Gastroesophageal sphincter (tissue), 4 donors: Measurements from ENCODE around the gene FEZF2. TPM values are rescaled to one million over a fixed set of nuclear protein-coding genes. Genes with fewer than 3 reads are reported as not detected.

Source experiments
- ATAC-seq: fragments of 150-250 bp; one replicate; pipeline ENCODE4 v1.9.1; 2016; ENCODE audit warnings: mild to moderate bottlenecking, moderate library complexity
- H3K27ac ChIP-seq, 4 donors: fragments of 200-600 bp; sonication (generic) in 3 of 4; 1 replicate in 3 of 4; 2 replicates in 1 of 4; pipeline ENCODE4 v1.5.1; 2016 to 2019
- H3K27me3 ChIP-seq: fragments of 200-600 bp; sonication (generic); one replicate; pipeline ENCODE4 v1.5.1; 2019
- H3K36me3 ChIP-seq, 2 donors: fragments of 200-600 bp; sonication (generic); one replicate each; pipeline ENCODE4 v1.5.1; 2019; ENCODE audit warnings: control low read depth in 1 of 2
- H3K4me1 ChIP-seq, 3 donors: fragments of 200-600 bp; sonication (generic); 1 replicate in 2 of 3; 2 replicates in 1 of 3; pipeline ENCODE4 v1.5.1; 2016 to 2019; ENCODE audit warnings: control low read depth in 2 of 3
- H3K4me3 ChIP-seq, 2 donors: fragments of 200-600 bp; sonication (generic); one replicate each; pipeline ENCODE4 v1.5.1; 2019; ENCODE audit warnings: mild to moderate bottlenecking in 1 of 2, moderate library complexity in 1 of 2
- H3K9me3 ChIP-seq, 3 donors: fragments of 200-600 bp; sonication (generic); one replicate each; pipeline ENCODE4 v1.5.1; 2017 to 2019; ENCODE audit warnings: control low read depth in 2 of 3
- CTCF ChIP-seq, 4 experiments: fragments of 200-600 bp in 2 of 4; fragments of 450-650 bp in 2 of 4; sonication (generic) in 1 of 4; IDR thresholded peaks; one replicate each; pipeline ENCODE4 v1.5.1; 2017 to 2019; ENCODE audit warnings: antibody characterized with exemption in 4 of 4, mild to moderate bottlenecking in 2 of 4, moderate library complexity in 2 of 4
- EP300 ChIP-seq: sonication (generic); formaldehyde crosslinking; IDR thresholded peaks from one replicate; pipeline ENCODE4 v1.6.1; 2017; ENCODE audit warnings: antibody characterized with exemption, mild to moderate bottlenecking
- POLR2A ChIP-seq, 2 donors: fragments of 450-650 bp; IDR thresholded peaks; one replicate each; pipeline ENCODE4 v1.6.1; 2017; ENCODE audit warnings: antibody characterized with exemption in 2 of 2, mild to moderate bottlenecking in 2 of 2, moderate library complexity in 1 of 2
- POLR2AphosphoS5 ChIP-seq: sonication (generic); formaldehyde crosslinking; IDR thresholded peaks from one replicate; pipeline ENCODE4 v1.6.1; 2017; ENCODE audit warnings: antibody characterized with exemption
- WGBS, 2 donors: methylation state at CpG; one replicate each; pipeline ENCODE4 v1.1.5; 2018; ENCODE audit warnings: low coverage in 1 of 2; 5-methylcytosine and 5-hydroxymethylcytosine counted together
- total RNA-seq, 4 donors: library from RNA; depleted of rRNA; stranded (reverse); fragments of >200 nt; gene quantifications; one replicate each; pipeline ENCODE4 v1.1.0, GENCODE V29; 2016

Gene FEZF2
- total RNA-seq, 4 donors from 2014 or later = not detected

DNA sequence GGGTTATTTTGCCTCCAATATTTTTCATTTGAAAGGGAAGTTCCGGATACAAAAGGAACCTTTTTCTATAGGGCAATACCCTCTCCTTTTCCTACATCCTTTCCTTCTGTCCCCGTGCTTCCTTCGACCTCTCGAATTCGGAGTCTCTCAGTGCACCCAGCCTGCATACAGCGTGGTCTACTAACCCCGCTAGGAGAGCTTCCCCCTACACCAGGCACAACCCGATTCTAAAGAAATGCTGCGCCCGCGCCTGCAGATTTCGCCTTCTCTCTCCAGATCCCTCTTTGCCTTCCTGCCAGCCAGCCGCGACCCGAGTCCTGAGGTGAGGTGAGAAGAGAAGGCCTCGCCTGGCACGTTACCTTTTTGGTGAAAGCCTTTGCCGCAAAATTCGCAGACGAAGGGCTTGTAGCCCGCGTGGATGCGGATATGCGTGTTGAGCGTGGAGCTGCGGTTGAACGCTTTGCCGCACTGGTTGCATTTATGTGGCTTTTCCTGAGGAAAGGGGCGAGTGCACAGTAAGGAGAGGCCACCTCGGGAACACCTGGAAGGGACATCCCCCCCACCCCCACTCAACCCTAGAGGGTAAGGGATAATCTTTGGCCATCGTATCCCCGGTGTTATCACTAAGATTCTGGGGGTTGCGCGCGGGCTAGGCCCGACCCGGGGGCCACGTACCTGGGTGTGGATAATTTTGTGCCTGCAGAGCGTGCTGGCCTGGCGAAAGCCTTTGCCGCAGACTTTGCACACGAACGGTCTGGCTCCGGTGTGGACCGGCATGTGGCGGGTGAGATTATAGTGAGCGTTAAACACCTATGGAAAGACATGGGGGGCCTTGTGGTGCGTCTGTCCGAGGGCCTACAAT, 2.3 kb downstream of the FEZF2 start:
- peaks cover 100% of the 10 kb centered on the region for H3K27me3 ChIP-seq
- TF ChIP-seq CTCF (IDR thresholded peaks at IDR 0.05) = no peak
- TF ChIP-seq POLR2AphosphoS5 = no peak
- TF ChIP-seq EP300 = no peak
- no peak for TF ChIP-seq POLR2A (IDR thresholded peaks at IDR 0.05)
- no peak overlapping the region for H3K27ac ChIP-seq
- H3K4me1 ChIP-seq = peaks cover 0 to 69% (median 19%) of the 10 kb centered on the region in 3 donors
- no peak overlapping the region for H3K4me3 ChIP-seq
- 1 to 3% methylated on average over 7 to 12 of the region's 49 CpGs for WGBS, 2 donors
- peak; percentile 23 for ATAC-seq
- no peaks in the 10 kb centered on the region for H3K9me3 ChIP-seq
- no peaks in the 10 kb centered on the region for H3K36me3 ChIP-seq

- no peaks in the 10 kb centered on the region for H3K9me3 ChIP-seq
- no peak for ATAC-seq
- H3K36me3 ChIP-seq = no peaks in the 10 kb centered on the region
- peaks cover 100% of the 10 kb centered on the region for H3K27me3 ChIP-seq
- no peak overlapping the region for H3K27ac ChIP-seq
- TF ChIP-seq EP300 (no peak), POLR2A (IDR thresholded peaks at IDR 0.05) (no peak), CTCF (IDR thresholded peaks at IDR 0.05) (no peak), POLR2AphosphoS5 (no peak)
- 3 to 6% methylated on average over 14 to 35 of the region's 46 CpGs for WGBS, 2 donors
- H3K4me3 ChIP-seq = no peak overlapping the region
- peaks cover 0 to 69% (median 19%) of the 10 kb centered on the region in 3 donors for H3K4me1 ChIP-seq
Observed at GRCh38 chr3:62370112-62370857, 3.1 kb downstream of the FEZF2 start.

- Histone ChIP-seq H3K27ac (no peak overlapping the region), H3K27me3 (peaks cover 99% of the 10 kb centered on the region), H3K4me1 (peaks cover 0 to 65% (median 19%) of the 10 kb centered on the region in 3 donors), H3K4me3 (peak overlapping the region in 1 of 2 donors; percentile 30), H3K9me3 (no peaks in the 10 kb centered on the region), H3K36me3 (no peaks in the 10 kb centered on the region)
- ATAC-seq = no peak
- TF ChIP-seq CTCF (IDR thresholded peaks at IDR 0.05) (no peak), POLR2A (IDR thresholded peaks at IDR 0.05) (no peak), POLR2AphosphoS5 (no peak), EP300 (no peak)
- 3 to 11% methylated on average over 10 to 11 of the region's 12 CpGs for WGBS, 2 donors
Observed at GRCh38 chr3:62369476-62369743, 3.9 kb downstream of the FEZF2 start.

- Histone ChIP-seq H3K27me3 (peaks cover 94% of the 10 kb centered on the region), H3K4me1 (peaks cover 0 to 60% (median 19%) of the 10 kb centered on the region in 3 donors), H3K27ac (no peak overlapping the region), H3K4me3 (peak overlapping the region in 1 of 2 donors; percentile 30), H3K9me3 (no peaks in the 10 kb centered on the region), H3K36me3 (no peaks in the 10 kb centered on the region)
- WGBS, 2 donors = 0% methylated on average over 6 to 13 of the region's 58 CpGs
- TF ChIP-seq CTCF (IDR thresholded peaks at IDR 0.05) (no peak), POLR2AphosphoS5 (no peak), POLR2A (IDR thresholded peaks at IDR 0.05) (no peak), EP300 (no peak)
- no peak for ATAC-seq
Observed at GRCh38 chr3:62368705-62369475, 4.5 kb downstream of the FEZF2 start.
